ENCODE data around the gene CLTA. TPM values are rescaled to one million over a fixed set of nuclear protein-coding genes. Genes with fewer than 3 reads are reported as not detected.
"Not testable (repeated sequence)": the region's sequence is repeated elsewhere in the genome, so short reads cannot be mapped to it uniquely, and the experiment has no call there.

CLTA gene
- polyA plus RNA-seq, 1 of the 3 experiments (the other 2 are of a cell fraction) = 260 TPM

- POLR2A ChIA-PET = no interaction called here
- no peak overlapping the region for H3K27ac ChIP-seq (ENCODE audit: low read depth in 2 of 2, low read length in 1 of 2)
- H3K27me3 ChIP-seq (ENCODE audit: insufficient read depth) = no peaks in the 10 kb centered on the region
- TF ChIP-seq NRF1 (IDR thresholded peaks at IDR 0.05; ENCODE audit: low read depth, low read length) (no peak), NFIC (IDR thresholded peaks at IDR 0.05; ENCODE audit: borderline replicate concordance) (no peak), EZH2phosphoT487 (IDR thresholded peaks at IDR 0.05; ENCODE audit: borderline replicate concordance, low read depth) (no peak), POLR2AphosphoS5 (IDR thresholded peaks at IDR 0.05; ENCODE audit: low read depth, low read length) (no peak), GATA2 (CRISPR knock-in tag; IDR thresholded peaks at IDR 0.05) (no peak), RFX5 (IDR thresholded peaks at IDR 0.05; ENCODE audit: low read length) (no peak), TAF1 (IDR thresholded peaks at IDR 0.05; ENCODE audit: borderline replicate concordance, low read depth, low read length) (no peak), MEF2A (IDR thresholded peaks at IDR 0.05; ENCODE audit: borderline replicate concordance, low read depth) (no peak), SIN3A (IDR thresholded peaks at IDR 0.05; ENCODE audit: borderline replicate concordance, low read depth, low read length) (no peak), RCOR1 (IDR thresholded peaks at IDR 0.05; ENCODE audit: low read length) (no peak), RAD21 (IDR thresholded peaks at IDR 0.05; ENCODE audit: low read length) (no peak), PBX3 (IDR thresholded peaks at IDR 0.05) (no peak), YY1 (IDR thresholded peaks at IDR 0.05; ENCODE audit: low read depth) (no peak), FOXM1 (IDR thresholded peaks at IDR 0.05; ENCODE audit: low read depth) (no peak), MXI1 (IDR thresholded peaks at IDR 0.05; ENCODE audit: low read depth, low read length) (no peak), ELF1 (IDR thresholded peaks at IDR 0.05) (no peak), FOXJ3 (CRISPR knock-in tag; IDR thresholded peaks at IDR 0.05) (no peak)
- TF ChIP-seq, protein P1, sequence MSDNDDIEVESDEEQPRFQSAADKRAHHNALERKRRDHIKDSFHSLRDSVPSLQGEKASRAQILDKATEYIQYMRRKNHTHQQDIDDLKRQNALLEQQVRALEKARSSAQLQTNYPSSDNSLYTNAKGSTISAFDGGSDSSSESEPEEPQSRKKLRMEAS (IDR thresholded peaks at IDR 0.05; ENCODE audit: low read depth) = no peak
- TF ChIP-seq, protein P2, sequence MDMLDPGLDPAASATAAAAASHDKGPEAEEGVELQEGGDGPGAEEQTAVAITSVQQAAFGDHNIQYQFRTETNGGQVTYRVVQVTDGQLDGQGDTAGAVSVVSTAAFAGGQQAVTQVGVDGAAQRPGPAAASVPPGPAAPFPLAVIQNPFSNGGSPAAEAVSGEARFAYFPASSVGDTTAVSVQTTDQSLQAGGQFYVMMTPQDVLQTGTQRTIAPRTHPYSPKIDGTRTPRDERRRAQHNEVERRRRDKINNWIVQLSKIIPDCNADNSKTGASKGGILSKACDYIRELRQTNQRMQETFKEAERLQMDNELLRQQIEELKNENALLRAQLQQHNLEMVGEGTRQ (IDR thresholded peaks at IDR 0.05; ENCODE audit: borderline replicate concordance, low read depth, low read length) = no peak
- TF ChIP-seq, protein P3, sequence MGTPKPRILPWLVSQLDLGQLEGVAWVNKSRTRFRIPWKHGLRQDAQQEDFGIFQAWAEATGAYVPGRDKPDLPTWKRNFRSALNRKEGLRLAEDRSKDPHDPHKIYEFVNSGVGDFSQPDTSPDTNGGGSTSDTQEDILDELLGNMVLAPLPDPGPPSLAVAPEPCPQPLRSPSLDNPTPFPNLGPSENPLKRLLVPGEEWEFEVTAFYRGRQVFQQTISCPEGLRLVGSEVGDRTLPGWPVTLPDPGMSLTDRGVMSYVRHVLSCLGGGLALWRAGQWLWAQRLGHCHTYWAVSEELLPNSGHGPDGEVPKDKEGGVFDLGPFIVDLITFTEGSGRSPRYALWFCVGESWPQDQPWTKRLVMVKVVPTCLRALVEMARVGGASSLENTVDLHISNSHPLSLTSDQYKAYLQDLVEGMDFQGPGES (IDR thresholded peaks at IDR 0.05; ENCODE audit: low read depth, low read length) = no peak
- H3K79me2 ChIP-seq (ENCODE audit: insufficient read depth) = peaks cover 26% of the 10 kb centered on the region
- H3K4me3 ChIP-seq (ENCODE audit: low read depth in 2 of 2, low read length in 1 of 2) = no peak overlapping the region
- H3K9ac ChIP-seq = no peak overlapping the region
- H3F3A ChIP-seq (replicated peaks; ENCODE audit: insufficient read depth) = no peaks in the 10 kb centered on the region
- H2AFZ ChIP-seq (ENCODE audit: low read depth) = no peak overlapping the region
- H3K4me1 ChIP-seq (ENCODE audit: control insufficient read depth in 1 of 2, insufficient read depth in 2 of 2, low read depth in 1 of 2, low read length in 1 of 2) = no peaks in the 10 kb centered on the region
- H3K9me3 ChIP-seq = no peaks in the 10 kb centered on the region
- CTCF ChIA-PET = no interaction called here
- DNase-seq = no peak
- no peak overlapping the region for H3K4me2 ChIP-seq
- no peaks in the 10 kb centered on the region for H4K20me1 ChIP-seq (ENCODE audit: insufficient read depth)
- H3K9me2 ChIP-seq = no peaks in the 10 kb centered on the region
- H3K36me3 ChIP-seq (replicated peaks in 1 of 2; ENCODE audit: control insufficient read depth in 1 of 2, insufficient read depth in 2 of 2, low read length in 1 of 2) = peaks cover 34 to 65% of the 10 kb centered on the region in 2 experiments
- WGBS (ENCODE audit: low lambda C conversion rate) = 99% methylated on average over 3 of the region's 3 CpGs
Measured at GRCh38 chr9:36237230-36237629, 46.5 kb downstream of the CLTA start.

GRCh38 chr9:36239205-36239604, 48.5 kb downstream of the CLTA start:
- H4K20me1 ChIP-seq (ENCODE audit: insufficient read depth); H3K27ac ChIP-seq (ENCODE audit: low read depth in 2 of 2, low read length in 1 of 2); DNase-seq; H3F3A ChIP-seq (replicated peaks; ENCODE audit: insufficient read depth); H2AFZ ChIP-seq (ENCODE audit: low read depth); POLR2A ChIA-PET; H3K9ac ChIP-seq; H3K4me1 ChIP-seq (ENCODE audit: control insufficient read depth in 1 of 2, insufficient read depth in 2 of 2, low read depth in 1 of 2, low read length in 1 of 2); H3K4me2 ChIP-seq; H3K9me2 ChIP-seq; H3K9me3 ChIP-seq; H3K27me3 ChIP-seq (ENCODE audit: insufficient read depth); H3K4me3 ChIP-seq (ENCODE audit: low read depth in 2 of 2, low read length in 1 of 2): not testable (repeated sequence)
- peaks cover 39% of the 10 kb centered on the region for H3K79me2 ChIP-seq (ENCODE audit: insufficient read depth)
- H3K36me3 ChIP-seq (replicated peaks in 1 of 2; ENCODE audit: control insufficient read depth in 1 of 2, insufficient read depth in 2 of 2, low read length in 1 of 2) = peaks cover 20 to 51% of the 10 kb centered on the region in 2 experiments
- WGBS (ENCODE audit: low lambda C conversion rate) = 98% methylated on average over 7 of the region's 7 CpGs
- CTCF ChIA-PET = interaction anchor here (0.6 to 1.1 kb wide), 2 partner anchors 10 to 313 kb away, joined by 3 read pairs; no protein-coding TSS in a partner anchor

- H3K79me2 ChIP-seq (ENCODE audit: insufficient read depth) = peaks cover 44% of the 10 kb centered on the region
- not testable (repeated sequence) for H2AFZ ChIP-seq (ENCODE audit: low read depth); H3K9ac ChIP-seq; H3K27me3 ChIP-seq (ENCODE audit: insufficient read depth); H3F3A ChIP-seq (replicated peaks; ENCODE audit: insufficient read depth); H3K4me2 ChIP-seq; H3K9me2 ChIP-seq; H3K4me1 ChIP-seq (ENCODE audit: control insufficient read depth in 1 of 2, insufficient read depth in 2 of 2, low read depth in 1 of 2, low read length in 1 of 2); H4K20me1 ChIP-seq (ENCODE audit: insufficient read depth); DNase-seq; H3K9me3 ChIP-seq; H3K27ac ChIP-seq (ENCODE audit: low read depth in 2 of 2, low read length in 1 of 2); H3K4me3 ChIP-seq (ENCODE audit: low read depth in 2 of 2, low read length in 1 of 2)
- H3K36me3 ChIP-seq (replicated peaks in 1 of 2; ENCODE audit: control insufficient read depth in 1 of 2, insufficient read depth in 2 of 2, low read length in 1 of 2) = peaks cover 16 to 53% of the 10 kb centered on the region in 2 experiments
- WGBS (ENCODE audit: low lambda C conversion rate) = 100% methylated on average over 3 of the region's 3 CpGs
- ChIA-PET POLR2A (interaction anchor here (0.7 kb wide), 1 partner anchor 55 kb away, joined by 3 read pairs; no protein-coding TSS in a partner anchor), CTCF (interaction anchor here (1.1 kb wide), 1 partner anchor 9 kb away, joined by 3 read pairs; no protein-coding TSS in a partner anchor)
Measured at GRCh38 chr9:36239675-36240074, 49.0 kb downstream of the CLTA start.

Measured in SK-N-SH (cell line).